PC-9 (cell line): ENCODE results near the gene ALS2. TPM values are rescaled to one million over a fixed set of nuclear protein-coding genes. Genes with fewer than 3 reads are reported as not detected.

Experiments
- BruUV-seq: library from RNA; stranded (reverse); fragments of 400-500 nt; replicated peaks from 2 replicates; lab custom pipeline; 2021; lab: Mats Ljungman, UMichigan
- CTCF ChIA-PET: fragments of 300-600 bp; sonication (Branson Sonifier 250); formaldehyde crosslinking; loops from one replicate; lab custom pipeline; 2022; ENCODE audit warnings: antibody characterized with exemption; lab: Charles Lee
- POLR2A ChIA-PET: fragments of 300-600 bp; sonication (Branson Sonifier 250); formaldehyde crosslinking; loops from one replicate; lab custom pipeline; 2022; ENCODE audit warnings: antibody characterized with exemption; ENCODE audit not compliant: unreplicated experiment; lab: Charles Lee
- DNase-seq, 2 experiments: peaks; one replicate each; pipeline versions ENCODE4 v3.0.0 to v3.0.0-alpha.2; 2015 to 2022; ENCODE audit warnings: mixed read lengths in 1 of 2
- H2AFZ ChIP-seq: fragments of 200-600 bp; sonication (generic); 2 replicates; pipeline ENCODE4 v1.8.1; 2017; ENCODE audit warnings: antibody characterized with exemption
- H3F3A ChIP-seq: fragments of 200-600 bp; sonication (generic); 2 replicates; pipeline ENCODE4 v1.8.1; 2017; ENCODE audit warnings: antibody characterized with exemption, mild to moderate bottlenecking, low read depth; ENCODE audit not compliant: insufficient read depth
- H3K27ac ChIP-seq: fragments of 200-600 bp; sonication (generic); 2 replicates; pipeline ENCODE4 v1.6.1; 2016; ENCODE audit warnings: mixed run types
- H3K27me3 ChIP-seq: fragments of 200-600 bp; sonication (generic); 2 replicates; pipeline ENCODE4 v1.6.1; 2016; ENCODE audit warnings: low read depth, mixed run types; ENCODE audit not compliant: insufficient read depth
- H3K36me3 ChIP-seq: fragments of 200-600 bp; sonication (generic); 2 replicates; pipeline ENCODE4 v1.6.1; 2016; ENCODE audit warnings: low read depth, mixed run types
- H3K4me1 ChIP-seq: fragments of 200-600 bp; sonication (generic); replicated peaks from 2 replicates; pipeline ENCODE4 v1.6.1; 2016; ENCODE audit warnings: mixed run types; ENCODE audit not compliant: insufficient read depth
- H3K4me2 ChIP-seq: fragments of 200-600 bp; sonication (generic); 2 replicates; pipeline ENCODE4 v1.6.1; 2017; ENCODE audit warnings: mixed run types
- H3K4me3 ChIP-seq: fragments of 200-600 bp; sonication (generic); 2 replicates; pipeline ENCODE4 v1.6.1; 2016; ENCODE audit warnings: mixed run types
- H3K79me2 ChIP-seq: fragments of 200-600 bp; sonication (generic); 2 replicates; pipeline ENCODE4 v1.6.1; 2017; ENCODE audit warnings: low read depth, mixed run types
- H3K9me2 ChIP-seq: fragments of 200-600 bp; sonication (generic); 2 replicates; pipeline ENCODE4 v1.8.1; 2017; ENCODE audit warnings: mild to moderate bottlenecking; ENCODE audit not compliant: insufficient read depth
- H3K9me3 ChIP-seq: fragments of 200-600 bp; sonication (generic); 2 replicates; pipeline ENCODE4 v1.8.1; 2016; ENCODE audit warnings: low read depth; ENCODE audit not compliant: insufficient read depth
- H4K20me1 ChIP-seq: fragments of 200-600 bp; sonication (generic); 2 replicates; pipeline ENCODE4 v1.8.1; 2017; ENCODE audit not compliant: insufficient read depth
- EZH2 ChIP-seq: fragments of 200-600 bp; sonication (generic); IDR thresholded peaks from 2 replicates; pipeline ENCODE4 v1.8.0; 2017; ENCODE audit warnings: antibody characterized with exemption, low read depth
- intact Hi-C: fragments of 100-400 bp; cut with micrococcal nuclease; formaldehyde crosslinking; loops from one replicate; pipeline ENCODE4 v1.10.0; 2022; ENCODE audit not compliant: unreplicated experiment
- total RNA-seq: library from RNA; stranded (reverse); gene quantifications from 2 replicates; pipeline ENCODE4 v1.2.3, GENCODE V29; 2021
- TF ChIP-seq, protein P1 (sequence below): fragments of 200-600 bp; sonication (generic); conservative IDR thresholded peaks from 2 replicates; pipeline ENCODE4 v1.6.1; 2017; ENCODE audit warnings: mixed run types, antibody characterized with exemption, mild to moderate bottlenecking, moderate library complexity

ALS2 gene
- total RNA-seq, 1 experiment from 2014 or later = 27.6 TPM

DNA sequence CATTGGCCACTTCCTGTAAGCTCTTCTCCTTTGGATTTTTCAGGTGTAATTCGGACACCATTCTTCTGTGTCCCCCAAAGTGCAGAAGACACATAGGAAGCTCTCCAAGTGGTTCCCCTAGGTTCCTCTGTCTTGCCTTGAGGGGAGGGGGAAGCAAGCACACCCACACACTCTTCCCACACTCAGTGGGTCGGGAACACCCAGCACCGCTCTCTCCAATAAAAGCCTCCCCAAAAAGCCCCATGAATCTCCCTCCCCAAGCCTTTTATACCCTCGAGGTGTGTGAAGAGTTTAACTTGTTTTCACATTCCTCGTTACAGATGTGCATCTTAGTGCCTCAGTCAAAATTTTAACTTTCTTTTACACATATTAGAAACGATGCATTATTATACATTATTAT, 127.5 kb downstream of the ALS2 start:
- H3K9me3 ChIP-seq = no peaks in the 10 kb centered on the region
- DNase-seq = no peak
- H3K4me3 ChIP-seq = no peak overlapping the region
- intact Hi-C loops = no loop called here
- no peaks in the 10 kb centered on the region for H3K9me2 ChIP-seq
- H4K20me1 ChIP-seq = no peaks in the 10 kb centered on the region
- CTCF ChIA-PET = no interaction called here
- H2AFZ ChIP-seq = no peak overlapping the region
- no peaks in the 10 kb centered on the region for H3K36me3 ChIP-seq
- BruUV-seq = no TSS peak
- no peaks in the 10 kb centered on the region for H3K79me2 ChIP-seq
- no peak for TF ChIP-seq EZH2
- TF ChIP-seq, protein P1, sequence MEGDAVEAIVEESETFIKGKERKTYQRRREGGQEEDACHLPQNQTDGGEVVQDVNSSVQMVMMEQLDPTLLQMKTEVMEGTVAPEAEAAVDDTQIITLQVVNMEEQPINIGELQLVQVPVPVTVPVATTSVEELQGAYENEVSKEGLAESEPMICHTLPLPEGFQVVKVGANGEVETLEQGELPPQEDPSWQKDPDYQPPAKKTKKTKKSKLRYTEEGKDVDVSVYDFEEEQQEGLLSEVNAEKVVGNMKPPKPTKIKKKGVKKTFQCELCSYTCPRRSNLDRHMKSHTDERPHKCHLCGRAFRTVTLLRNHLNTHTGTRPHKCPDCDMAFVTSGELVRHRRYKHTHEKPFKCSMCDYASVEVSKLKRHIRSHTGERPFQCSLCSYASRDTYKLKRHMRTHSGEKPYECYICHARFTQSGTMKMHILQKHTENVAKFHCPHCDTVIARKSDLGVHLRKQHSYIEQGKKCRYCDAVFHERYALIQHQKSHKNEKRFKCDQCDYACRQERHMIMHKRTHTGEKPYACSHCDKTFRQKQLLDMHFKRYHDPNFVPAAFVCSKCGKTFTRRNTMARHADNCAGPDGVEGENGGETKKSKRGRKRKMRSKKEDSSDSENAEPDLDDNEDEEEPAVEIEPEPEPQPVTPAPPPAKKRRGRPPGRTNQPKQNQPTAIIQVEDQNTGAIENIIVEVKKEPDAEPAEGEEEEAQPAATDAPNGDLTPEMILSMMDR = no peak
- H3K27me3 ChIP-seq = no peaks in the 10 kb centered on the region
- H3K27ac ChIP-seq = no peak overlapping the region
- H3K4me1 ChIP-seq = no peaks in the 10 kb centered on the region
- no peak overlapping the region for H3K4me2 ChIP-seq
- POLR2A ChIA-PET = no interaction called here
- H3F3A ChIP-seq = no peaks in the 10 kb centered on the region; the same call in 1 of the 2 replicates

Other genes starting within 250 kb of the ALS2 start
- gene TMEM237, start 137.4 kb downstream of the ALS2 start, total RNA-seq = 21.6 and 24.5 TPM in 2 replicates
- gene MPP4, start 82.3 kb downstream of the ALS2 start, total RNA-seq = not detected in 2 replicates
- gene CDK15, start 25.6 kb upstream of the ALS2 start, total RNA-seq = not detected in 2 replicates